ENCODE measurements around the gene NUP210. TPM values are rescaled to one million over a fixed set of nuclear protein-coding genes. Genes with fewer than 3 reads are reported as not detected.

Gene NUP210
- total and polyA plus RNA-seq, 2 of the 13 experiments (the other 11 are each of a cell fraction or from before 2014, with no cell fraction given) = 31.6 to 35.2 TPM

- TF ChIP-seq BCLAF1 (IDR thresholded peaks at IDR 0.05) (no peak), CHCHD3 (CRISPR knock-in tag; IDR thresholded peaks at IDR 0.05) (no peak), ZNF230 (CRISPR knock-in tag; IDR thresholded peaks at IDR 0.05) (no peak), YEATS4 (CRISPR knock-in tag; IDR thresholded peaks at IDR 0.05; ENCODE audit: borderline replicate concordance) (peak; percentile 11; the same call in 1 of the 2 replicates), SALL2 (CRISPR knock-in tag; IDR thresholded peaks at IDR 0.05) (no peak), AGO2 (optimal IDR thresholded peaks at IDR 0.05; ENCODE audit: low read depth, low read length) (peak; percentile 83), KDM2A (CRISPR knock-in tag; IDR thresholded peaks at IDR 0.05; ENCODE audit: borderline replicate concordance, low read depth) (no peak), ZMAT3 (CRISPR knock-in tag; conservative IDR thresholded peaks at IDR 0.05) (no peak), ARID4A (CRISPR knock-in tag; IDR thresholded peaks at IDR 0.05; ENCODE audit: borderline replicate concordance) (no peak; the same call in 1 of the 2 replicates), MAF1 (CRISPR knock-in tag; IDR thresholded peaks at IDR 0.05; ENCODE audit: borderline replicate concordance) (no peak), HOXA7 (CRISPR knock-in tag; IDR thresholded peaks at IDR 0.05) (no peak), SNRNP70 (IDR thresholded peaks at IDR 0.05; ENCODE audit: low read depth, low read length) (no peak), ZNF629 (CRISPR knock-in tag; conservative IDR thresholded peaks at IDR 0.05) (no peak), ZNF777 (CRISPR knock-in tag; IDR thresholded peaks at IDR 0.05) (no peak), ZNF160 (CRISPR knock-in tag; IDR thresholded peaks at IDR 0.05) (0 out of 2 replicates have a peak, but pooled peaks have one; percentile 9), BCL6 (CRISPR knock-in tag; IDR thresholded peaks at IDR 0.05) (no peak), HES4 (CRISPR knock-in tag; IDR thresholded peaks at IDR 0.05; ENCODE audit: borderline replicate concordance) (no peak)
- TF ChIP-seq, protein P1, sequence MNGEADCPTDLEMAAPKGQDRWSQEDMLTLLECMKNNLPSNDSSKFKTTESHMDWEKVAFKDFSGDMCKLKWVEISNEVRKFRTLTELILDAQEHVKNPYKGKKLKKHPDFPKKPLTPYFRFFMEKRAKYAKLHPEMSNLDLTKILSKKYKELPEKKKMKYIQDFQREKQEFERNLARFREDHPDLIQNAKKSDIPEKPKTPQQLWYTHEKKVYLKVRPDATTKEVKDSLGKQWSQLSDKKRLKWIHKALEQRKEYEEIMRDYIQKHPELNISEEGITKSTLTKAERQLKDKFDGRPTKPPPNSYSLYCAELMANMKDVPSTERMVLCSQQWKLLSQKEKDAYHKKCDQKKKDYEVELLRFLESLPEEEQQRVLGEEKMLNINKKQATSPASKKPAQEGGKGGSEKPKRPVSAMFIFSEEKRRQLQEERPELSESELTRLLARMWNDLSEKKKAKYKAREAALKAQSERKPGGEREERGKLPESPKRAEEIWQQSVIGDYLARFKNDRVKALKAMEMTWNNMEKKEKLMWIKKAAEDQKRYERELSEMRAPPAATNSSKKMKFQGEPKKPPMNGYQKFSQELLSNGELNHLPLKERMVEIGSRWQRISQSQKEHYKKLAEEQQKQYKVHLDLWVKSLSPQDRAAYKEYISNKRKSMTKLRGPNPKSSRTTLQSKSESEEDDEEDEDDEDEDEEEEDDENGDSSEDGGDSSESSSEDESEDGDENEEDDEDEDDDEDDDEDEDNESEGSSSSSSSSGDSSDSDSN (CRISPR knock-in tag; IDR thresholded peaks at IDR 0.05) = peak; percentile 73
- TF ChIP-seq, protein P2, sequence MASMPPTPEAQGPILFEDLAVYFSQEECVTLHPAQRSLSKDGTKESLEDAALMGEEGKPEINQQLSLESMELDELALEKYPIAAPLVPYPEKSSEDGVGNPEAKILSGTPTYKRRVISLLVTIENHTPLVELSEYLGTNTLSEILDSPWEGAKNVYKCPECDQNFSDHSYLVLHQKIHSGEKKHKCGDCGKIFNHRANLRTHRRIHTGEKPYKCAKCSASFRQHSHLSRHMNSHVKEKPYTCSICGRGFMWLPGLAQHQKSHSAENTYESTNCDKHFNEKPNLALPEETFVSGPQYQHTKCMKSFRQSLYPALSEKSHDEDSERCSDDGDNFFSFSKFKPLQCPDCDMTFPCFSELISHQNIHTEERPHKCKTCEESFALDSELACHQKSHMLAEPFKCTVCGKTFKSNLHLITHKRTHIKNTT (CRISPR knock-in tag; IDR thresholded peaks at IDR 0.05) = no peak
Measured at GRCh38 chr3:13282358-13282985, 137.7 kb downstream of the NUP210 start (continued).

All from HepG2 (cell line).